Choroid plexus epithelial cell (primary cell): Measurements from ENCODE around the gene FBXO48.

Experiments
- DNase-seq: peaks from one replicate; pipeline ENCODE4 v3.0.0-alpha.2; 2010; ENCODE audit warnings: low read depth
- H3K4me3 ChIP-seq: 2 replicates; pipeline ENCODE4 v1.5.1; 2011; ENCODE audit warnings: low read depth, mild to moderate bottlenecking, control low read depth, low read length, moderate library complexity
- TF ChIP-seq, protein P1 (sequence below): conservative IDR thresholded peaks from 2 replicates; pipeline ENCODE4 v1.5.1; 2011; ENCODE audit warnings: low read depth, mild to moderate bottlenecking, control low read depth, inconsistent platforms, low read length, moderate library complexity

The FBXO48 gene

DNA sequence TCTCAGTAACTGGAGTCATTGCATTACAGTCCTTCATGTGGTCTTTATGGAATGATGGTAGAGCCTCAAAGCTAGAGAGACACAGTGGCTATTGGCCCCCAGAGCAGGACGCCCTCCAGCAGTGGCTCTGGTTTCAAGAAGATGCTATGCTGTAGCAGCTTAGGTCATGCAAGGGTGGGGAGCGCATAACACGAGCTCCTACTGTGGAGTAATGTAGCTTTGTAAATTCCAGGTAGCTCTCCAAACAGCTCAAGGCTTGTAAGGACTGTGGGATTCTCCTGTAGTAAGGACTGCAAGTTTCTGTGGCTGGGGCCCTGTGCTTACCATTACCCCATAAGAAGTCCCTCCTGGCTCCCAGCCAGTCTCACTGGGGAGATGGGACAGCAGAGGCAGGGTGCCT is 15.9 kb upstream of the FBXO48 start:
- no peak overlapping the region for H3K4me3 ChIP-seq
- TF ChIP-seq, protein P1, sequence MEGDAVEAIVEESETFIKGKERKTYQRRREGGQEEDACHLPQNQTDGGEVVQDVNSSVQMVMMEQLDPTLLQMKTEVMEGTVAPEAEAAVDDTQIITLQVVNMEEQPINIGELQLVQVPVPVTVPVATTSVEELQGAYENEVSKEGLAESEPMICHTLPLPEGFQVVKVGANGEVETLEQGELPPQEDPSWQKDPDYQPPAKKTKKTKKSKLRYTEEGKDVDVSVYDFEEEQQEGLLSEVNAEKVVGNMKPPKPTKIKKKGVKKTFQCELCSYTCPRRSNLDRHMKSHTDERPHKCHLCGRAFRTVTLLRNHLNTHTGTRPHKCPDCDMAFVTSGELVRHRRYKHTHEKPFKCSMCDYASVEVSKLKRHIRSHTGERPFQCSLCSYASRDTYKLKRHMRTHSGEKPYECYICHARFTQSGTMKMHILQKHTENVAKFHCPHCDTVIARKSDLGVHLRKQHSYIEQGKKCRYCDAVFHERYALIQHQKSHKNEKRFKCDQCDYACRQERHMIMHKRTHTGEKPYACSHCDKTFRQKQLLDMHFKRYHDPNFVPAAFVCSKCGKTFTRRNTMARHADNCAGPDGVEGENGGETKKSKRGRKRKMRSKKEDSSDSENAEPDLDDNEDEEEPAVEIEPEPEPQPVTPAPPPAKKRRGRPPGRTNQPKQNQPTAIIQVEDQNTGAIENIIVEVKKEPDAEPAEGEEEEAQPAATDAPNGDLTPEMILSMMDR = no peak
- no peak for DNase-seq

DNA sequence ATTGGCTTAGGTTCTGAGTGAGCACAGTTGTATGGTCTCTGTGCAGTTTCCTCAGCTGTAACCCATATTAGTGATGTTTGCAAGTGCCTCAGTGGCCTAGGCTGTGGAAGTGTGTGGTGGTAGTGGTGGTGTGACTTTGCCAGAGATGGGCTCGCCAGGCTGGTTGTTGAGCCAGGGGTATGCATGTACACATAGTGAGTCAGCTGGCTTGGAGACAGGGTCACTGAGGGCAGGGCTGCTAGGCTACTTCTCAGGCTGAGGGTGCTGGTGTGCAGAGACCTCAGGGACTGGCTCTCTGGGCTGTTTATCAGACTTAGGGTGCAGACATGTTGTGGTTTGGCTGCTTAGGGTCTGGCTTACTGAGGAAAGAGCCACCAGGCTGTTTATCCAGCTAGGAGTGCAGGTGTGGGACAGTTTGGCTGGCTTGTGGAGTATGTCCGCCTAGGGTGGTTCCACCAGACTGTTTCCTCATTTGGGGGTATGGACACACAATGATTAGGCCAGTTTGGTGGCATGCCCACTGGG is 15.3 kb upstream of the FBXO48 start:
- no peak overlapping the region for H3K4me3 ChIP-seq
- TF ChIP-seq, protein P1 = no peak
- no peak for DNase-seq

DNA sequence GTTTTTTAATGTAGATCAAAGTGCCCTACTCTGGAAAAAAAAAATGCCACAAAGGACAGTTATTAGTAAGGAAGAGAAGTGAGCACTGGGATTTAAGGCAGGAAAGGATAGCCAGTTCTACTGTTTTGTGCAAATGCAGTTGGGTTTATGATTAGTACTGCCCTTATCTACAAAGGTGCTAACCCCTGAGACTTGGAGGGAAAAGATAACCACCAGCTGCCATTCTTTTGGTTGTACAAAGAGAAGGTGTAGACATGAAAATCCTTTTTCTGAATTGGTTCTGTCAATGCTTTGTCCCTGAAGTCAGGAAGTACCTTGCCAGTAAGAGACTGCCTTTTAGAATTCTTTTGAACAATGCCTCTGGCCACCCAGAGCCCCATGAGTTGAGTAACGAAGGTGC is 11.6 kb upstream of the FBXO48 start:
- H3K4me3 ChIP-seq = no peak overlapping the region
- TF ChIP-seq, protein P1 = no peak
- no peak for DNase-seq

DNA sequence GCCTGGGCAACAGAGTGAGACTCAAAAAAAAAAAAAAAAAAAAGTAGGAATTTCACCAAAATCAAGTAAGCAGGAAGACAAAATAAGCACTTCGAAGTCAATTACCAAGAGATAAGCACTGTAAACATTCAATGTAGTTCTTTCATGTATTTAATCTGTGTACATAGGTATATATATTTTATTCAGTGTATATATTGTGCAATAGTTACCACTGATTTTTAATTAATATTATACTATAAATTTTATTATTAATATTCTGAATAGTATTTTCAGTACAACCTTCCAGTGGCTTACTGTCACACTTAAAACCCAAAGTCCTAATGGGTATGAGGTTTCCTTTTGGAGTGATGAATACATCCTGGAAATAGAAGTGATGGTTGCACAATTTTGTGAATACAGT is 9.4 kb upstream of the FBXO48 start:
- no peak for DNase-seq
- TF ChIP-seq, protein P1 = no peak
- no peak overlapping the region for H3K4me3 ChIP-seq

GRCh38 chr2:68475576-68475975 is 8.5 kb upstream of the FBXO48 start:
- TF ChIP-seq, protein P1 = no peak
- no peak for DNase-seq
- no peak overlapping the region for H3K4me3 ChIP-seq

DNA sequence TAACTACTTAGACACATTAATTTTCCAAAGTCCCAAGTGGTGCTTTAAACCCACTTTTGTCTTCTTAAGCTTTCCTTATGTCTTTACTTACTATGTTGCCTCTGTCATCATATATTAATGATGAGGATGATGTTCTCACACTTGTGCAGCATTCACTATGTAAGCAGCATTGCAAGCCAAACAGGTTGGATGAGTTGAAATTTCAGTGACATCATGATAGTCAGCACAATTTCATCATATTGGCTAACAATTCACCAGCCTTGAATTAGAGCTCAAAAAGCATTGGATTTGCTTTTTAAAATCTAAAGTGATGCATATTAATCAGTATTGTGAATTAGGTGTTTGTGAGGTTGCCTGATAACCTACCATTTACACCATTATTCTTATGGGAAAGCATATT is 8.0 kb upstream of the FBXO48 start:
- no peak overlapping the region for H3K4me3 ChIP-seq
- TF ChIP-seq, protein P1 = no peak
- DNase-seq = no peak

DNA sequence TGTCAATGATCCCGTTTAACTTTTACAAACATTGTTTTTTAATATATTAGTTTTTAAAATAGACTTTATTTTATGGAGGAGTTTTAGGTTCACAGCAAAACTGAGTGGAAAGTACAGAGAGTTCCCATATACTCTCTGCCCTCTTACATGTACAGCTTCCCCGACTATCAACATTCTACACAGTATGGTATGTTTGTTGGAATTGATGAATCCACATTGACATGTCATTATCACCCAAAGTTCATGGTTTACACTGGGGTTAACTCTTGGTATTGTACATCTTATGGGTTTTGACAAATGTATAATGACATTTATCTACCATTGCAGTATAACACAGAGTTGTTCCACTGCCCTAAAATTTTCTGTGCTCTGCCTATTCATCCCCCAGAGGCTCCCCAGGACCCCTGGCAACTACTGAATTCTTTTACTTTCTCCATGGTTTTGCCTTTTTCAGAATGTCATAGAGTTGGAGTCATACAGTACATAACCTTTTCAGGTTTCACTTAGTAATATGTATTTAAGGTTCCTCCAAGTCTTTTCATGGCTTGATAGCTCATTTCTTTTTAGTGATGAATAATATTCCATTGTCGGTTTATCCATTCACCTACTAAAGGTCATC is 5.8 kb upstream of the FBXO48 start:
- TF ChIP-seq, protein P1 = no peak
- DNase-seq = no peak
- no peak overlapping the region for H3K4me3 ChIP-seq
